ENCODE results near the gene NEDD8.

- no peak for TF ChIP-seq CTCF (conservative IDR thresholded peaks at IDR 0.05; ENCODE audit: low read depth in 2 of 2)
- no peak for TF ChIP-seq EZH2 (IDR thresholded peaks at IDR 0.05; ENCODE audit: low read depth, unreplicated experiment)
- TF ChIP-seq POLR2AphosphoS5 (IDR thresholded peaks at IDR 0.05; ENCODE audit: low read depth) = no peak
- no peak for TF ChIP-seq EZH2phosphoT487 (IDR thresholded peaks at IDR 0.05; ENCODE audit: unreplicated experiment)
- no peak for TF ChIP-seq ZNF331 (CRISPR knock-in tag; IDR thresholded peaks at IDR 0.05; ENCODE audit: low read depth)
- no peak for TF ChIP-seq NANOG (IDR thresholded peaks at IDR 0.05; ENCODE audit: borderline replicate concordance)
- TF ChIP-seq REST (IDR thresholded peaks at IDR 0.05; ENCODE audit: unreplicated experiment) = no peak
- no peak for TF ChIP-seq CREB1 (CRISPR knock-in tag; IDR thresholded peaks at IDR 0.05; ENCODE audit: low read depth)
- TF ChIP-seq JUNB (IDR thresholded peaks at IDR 0.05; ENCODE audit: unreplicated experiment) = no peak
- TF ChIP-seq STAT1 (IDR thresholded peaks at IDR 0.05; ENCODE audit: unreplicated experiment) = no peak
- no peak for TF ChIP-seq ZNF462 (CRISPR knock-in tag; IDR thresholded peaks at IDR 0.05)
Observed at GRCh38 chr14:24277071-24277470, 44.9 kb upstream of the NEDD8 start.

All from GM23338 (cell line).